ENCODE results near the gene LPIN3. TPM values are rescaled to one million over a fixed set of nuclear protein-coding genes. Genes with fewer than 3 reads are reported as not detected.

The LPIN3 gene
- not detected for polyA plus RNA-seq (ENCODE audit: low read depth in 6 of 6)

- Mint-ChIP-seq H3K9me3 (no peaks in the 10 kb centered on the region), H3K4me1 (peaks cover 5 to 15% (median 12%) of the 10 kb centered on the region in 3 donors), H3K4me3 (peak within 1 kb of the TSS; percentile 52 to 91 (median 88)), H3K27ac (peak within 1 kb of the TSS in 5 of 6 donors; percentile 24 to 93 (median 55)), H3K27me3 (peaks cover 13 to 32% (median 22%) of the 10 kb centered on the region in 3 donors), H3K36me3 (no peaks in the 10 kb centered on the region)
- peak; percentile 29 for DNase-seq
- peak; percentile 70 to 75 for ATAC-seq (ENCODE audit: low read depth in 2 of 2)
Observed at GRCh38 chr20:41340327-41341055, at the start of gene LPIN3. Gene LPIN3 (plus strand): TSS chr20:41340821. CDS start chr20:41345804, 4,983 bp downstream.

- H3K27me3 Mint-ChIP-seq: no peaks in the 10 kb centered on the region
- no peaks in the 10 kb centered on the region for H3K9me3 Mint-ChIP-seq
- H3K27ac Mint-ChIP-seq: peak overlapping the region in 1 of 6 donors; percentile 39
- DNase-seq (no peak), ATAC-seq (ENCODE audit: low read depth in 2 of 2) (no peak)
- peaks cover 8 to 17% (median 9%) of the 10 kb centered on the region in 3 donors for H3K4me1 Mint-ChIP-seq
- no peaks in the 10 kb centered on the region for H3K36me3 Mint-ChIP-seq
- H3K4me3 Mint-ChIP-seq: no peak overlapping the region
Observed at GRCh38 chr20:41293269-41294037, 47.2 kb upstream of the LPIN3 start.

GRCh38 chr20:41299899-41300298 lies 40.7 kb upstream of the LPIN3 start:
- ATAC-seq (ENCODE audit: low read depth in 2 of 2) (no peak), DNase-seq (no peak)
- H3K36me3 Mint-ChIP-seq: no peaks in the 10 kb centered on the region
- H3K27me3 Mint-ChIP-seq: no peaks in the 10 kb centered on the region
- H3K9me3 Mint-ChIP-seq: no peaks in the 10 kb centered on the region
- H3K4me1 Mint-ChIP-seq: peaks cover 8 to 14% (median 14%) of the 10 kb centered on the region in 3 donors
- no peak overlapping the region for H3K4me3 Mint-ChIP-seq
- peak overlapping the region in 1 of 6 donors; percentile 43 for H3K27ac Mint-ChIP-seq

GRCh38 chr20:41300383-41300782 lies 40.2 kb upstream of the LPIN3 start:
- H3K9me3 Mint-ChIP-seq: no peaks in the 10 kb centered on the region
- H3K4me1 Mint-ChIP-seq: peaks cover 8 to 14% (median 14%) of the 10 kb centered on the region in 3 donors
- H3K27ac Mint-ChIP-seq: peak overlapping the region in 2 of 6 donors; percentile 38 to 50
- no peaks in the 10 kb centered on the region for H3K36me3 Mint-ChIP-seq
- DNase-seq: no peak
- H3K4me3 Mint-ChIP-seq: no peak overlapping the region
- no peaks in the 10 kb centered on the region for H3K27me3 Mint-ChIP-seq
- no peak for ATAC-seq (ENCODE audit: low read depth in 2 of 2)

- DNase-seq (no peak), ATAC-seq (ENCODE audit: low read depth in 2 of 2) (no peak)
- H3K4me1 Mint-ChIP-seq: peaks cover 8 to 14% (median 14%) of the 10 kb centered on the region in 3 donors
- H3K27ac Mint-ChIP-seq: no peak overlapping the region
- no peak overlapping the region for H3K4me3 Mint-ChIP-seq
- H3K27me3 Mint-ChIP-seq: no peaks in the 10 kb centered on the region
- H3K9me3 Mint-ChIP-seq: no peaks in the 10 kb centered on the region
- H3K36me3 Mint-ChIP-seq: no peaks in the 10 kb centered on the region
Observed at GRCh38 chr20:41300886-41301285, 39.7 kb upstream of the LPIN3 start.

- Mint-ChIP-seq H3K9me3 (no peaks in the 10 kb centered on the region), H3K27me3 (no peaks in the 10 kb centered on the region), H3K27ac (no peak overlapping the region), H3K4me3 (no peak overlapping the region), H3K36me3 (no peaks in the 10 kb centered on the region), H3K4me1 (peaks cover 17 to 32% (median 23%) of the 10 kb centered on the region in 3 donors)
- ATAC-seq (ENCODE audit: low read depth in 2 of 2) (peak; percentile 24 to 47), DNase-seq (no peak)
Observed at GRCh38 chr20:41304002-41304401, 36.6 kb upstream of the LPIN3 start.

- peaks cover 0 to 1% of the 10 kb centered on the region in 2 donors for H3K36me3 Mint-ChIP-seq
- no peak for ATAC-seq (ENCODE audit: low read depth in 2 of 2)
- H3K4me3 Mint-ChIP-seq: no peak overlapping the region
- peaks cover 19 to 33% (median 24%) of the 10 kb centered on the region in 3 donors for H3K4me1 Mint-ChIP-seq
- no peaks in the 10 kb centered on the region for H3K27me3 Mint-ChIP-seq
- no peaks in the 10 kb centered on the region for H3K9me3 Mint-ChIP-seq
- no peak overlapping the region for H3K27ac Mint-ChIP-seq
- DNase-seq: no peak
Observed at GRCh38 chr20:41304424-41305079, 36.1 kb upstream of the LPIN3 start.

- H3K4me3 Mint-ChIP-seq: peak overlapping the region in 5 of 8 donors; percentile 27 to 69 (median 44)
- peak; percentile 90 to 93 for ATAC-seq (ENCODE audit: low read depth in 2 of 2)
- peak; percentile 27 for DNase-seq
- peaks cover 23 to 33% (median 27%) of the 10 kb centered on the region in 3 donors for H3K4me1 Mint-ChIP-seq
- no peaks in the 10 kb centered on the region for H3K9me3 Mint-ChIP-seq
- peak overlapping the region in 1 of 6 donors; percentile 54 for H3K27ac Mint-ChIP-seq
- no peaks in the 10 kb centered on the region for H3K27me3 Mint-ChIP-seq
- H3K36me3 Mint-ChIP-seq: peaks cover 0 to 8% of the 10 kb centered on the region in 2 donors
Observed at GRCh38 chr20:41306061-41306727, 34.4 kb upstream of the LPIN3 start.

- Mint-ChIP-seq H3K9me3 (peaks cover 0 to 1% (median 0%) of the 10 kb centered on the region in 7 donors), H3K27ac (peak overlapping the region in 1 of 6 donors; percentile 62), H3K4me1 (peaks cover 23 to 36% (median 27%) of the 10 kb centered on the region in 3 donors), H3K27me3 (no peaks in the 10 kb centered on the region), H3K4me3 (peak overlapping the region in 1 of 8 donors; percentile 69), H3K36me3 (peaks cover 0 to 8% of the 10 kb centered on the region in 2 donors)
- no peak for ATAC-seq (ENCODE audit: low read depth in 2 of 2)
- no peak for DNase-seq
Observed at GRCh38 chr20:41307021-41307420, 33.6 kb upstream of the LPIN3 start.

- ATAC-seq (ENCODE audit: low read depth in 2 of 2): no peak
- no peaks in the 10 kb centered on the region for H3K27me3 Mint-ChIP-seq
- H3K9me3 Mint-ChIP-seq: peaks cover 0 to 1% (median 0%) of the 10 kb centered on the region in 7 donors
- H3K27ac Mint-ChIP-seq: no peak overlapping the region
- peaks cover 23 to 36% (median 27%) of the 10 kb centered on the region in 3 donors for H3K4me1 Mint-ChIP-seq
- H3K4me3 Mint-ChIP-seq: no peak overlapping the region
- DNase-seq: no peak
- peaks cover 0 to 8% of the 10 kb centered on the region in 2 donors for H3K36me3 Mint-ChIP-seq
Observed at GRCh38 chr20:41308290-41308711, 32.3 kb upstream of the LPIN3 start.

- H3K27ac Mint-ChIP-seq: peak overlapping the region in 1 of 6 donors; percentile 59
- H3K36me3 Mint-ChIP-seq: peaks cover 0 to 8% of the 10 kb centered on the region in 2 donors
- no peak overlapping the region for H3K4me3 Mint-ChIP-seq
- DNase-seq (no peak), ATAC-seq (ENCODE audit: low read depth in 2 of 2) (no peak)
- H3K4me1 Mint-ChIP-seq: peaks cover 23 to 36% (median 27%) of the 10 kb centered on the region in 3 donors
- no peaks in the 10 kb centered on the region for H3K27me3 Mint-ChIP-seq
- H3K9me3 Mint-ChIP-seq: peaks cover 0 to 1% (median 0%) of the 10 kb centered on the region in 7 donors
Observed at GRCh38 chr20:41308726-41309413, 31.8 kb upstream of the LPIN3 start.

- H3K36me3 Mint-ChIP-seq: peaks cover 0 to 8% of the 10 kb centered on the region in 2 donors
- peak overlapping the region in 3 of 6 donors; percentile 17 to 86 (median 78) for H3K27ac Mint-ChIP-seq
Observed at GRCh38 chr20:41309817-41310216, 30.8 kb upstream of the LPIN3 start.

More at GRCh38 chr20:41309817-41310216, 30.8 kb upstream of the LPIN3 start:
- peaks cover 0 to 1% (median 0%) of the 10 kb centered on the region in 7 donors for H3K9me3 Mint-ChIP-seq
- DNase-seq (no peak), ATAC-seq (ENCODE audit: low read depth in 2 of 2) (no peak)
- no peaks in the 10 kb centered on the region for H3K27me3 Mint-ChIP-seq
- H3K4me3 Mint-ChIP-seq: peak overlapping the region in 1 of 8 donors; percentile 4
- H3K4me1 Mint-ChIP-seq: peaks cover 23 to 36% (median 27%) of the 10 kb centered on the region in 3 donors

All from naive B cell (primary cell).